Stimulated activated CD8-positive, alpha-beta memory T cell treated with anti-CD3 and anti-CD28 coated beads, Interleukin-4, amount 100 ng/mL, for 4 hours (primary cell): Measurements from ENCODE around the gene NLRX1.
"Not testable (repeated sequence)": the region's sequence is repeated elsewhere in the genome, so short reads cannot be mapped to it uniquely, and the experiment has no call there.

ENCODE experiments used
- DNase-seq, 2 donors: peaks; one replicate each; pipeline ENCODE4 v3.0.0-alpha.2; 2020; ENCODE audit warnings: low read depth in 2 of 2, low spot score in 1 of 2

NLRX1 gene

GRCh38 chr11:119153049-119153818 lies 15.3 kb upstream of the NLRX1 start:
- no peak for DNase-seq

- no peak for DNase-seq
Measured at GRCh38 chr11:119154178-119154577, 14.3 kb upstream of the NLRX1 start.

GRCh38 chr11:119155733-119156492 lies 12.6 kb upstream of the NLRX1 start:
- no peak for DNase-seq

DNA sequence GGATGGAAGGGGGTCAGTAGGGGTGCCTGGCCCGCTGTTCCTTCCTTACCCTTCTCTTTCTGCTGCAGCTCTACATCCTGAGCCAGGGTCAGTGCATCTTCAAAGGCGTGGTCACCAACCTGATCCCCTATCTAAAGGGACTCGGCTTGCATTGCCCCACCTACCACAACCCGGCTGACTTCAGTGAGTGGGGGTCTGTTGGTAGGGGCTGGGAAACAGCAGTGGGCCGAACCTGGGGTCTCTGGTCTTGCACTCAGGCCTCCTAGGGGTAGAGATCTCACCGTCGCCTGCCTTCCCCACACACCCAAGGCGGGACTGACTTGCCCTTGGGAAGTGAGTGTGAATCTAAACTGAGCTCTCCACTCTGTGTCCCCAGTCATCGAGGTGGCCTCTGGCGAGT lies 12.0 kb upstream of the NLRX1 start:
- DNase-seq, result no peak

GRCh38 chr11:119157063-119157462 lies 11.5 kb upstream of the NLRX1 start:
- no peak for DNase-seq

DNA sequence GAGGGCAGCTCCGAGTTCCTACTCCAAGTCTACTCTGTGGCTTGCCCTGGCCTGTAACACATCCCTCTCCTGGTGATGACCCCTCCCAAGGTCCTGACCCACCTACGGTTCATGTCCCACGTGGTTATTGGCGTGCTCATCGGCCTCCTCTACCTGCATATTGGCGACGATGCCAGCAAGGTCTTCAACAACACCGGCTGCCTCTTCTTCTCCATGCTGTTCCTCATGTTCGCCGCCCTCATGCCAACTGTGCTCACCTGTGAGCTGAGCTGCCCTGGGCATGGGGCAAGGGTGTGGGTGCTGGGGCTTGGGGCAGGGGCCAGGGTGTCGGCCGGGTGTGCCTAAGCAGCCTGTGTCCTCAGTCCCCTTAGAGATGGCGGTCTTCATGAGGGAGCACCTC lies 10.1 kb upstream of the NLRX1 start:
- no peak for DNase-seq

DNA sequence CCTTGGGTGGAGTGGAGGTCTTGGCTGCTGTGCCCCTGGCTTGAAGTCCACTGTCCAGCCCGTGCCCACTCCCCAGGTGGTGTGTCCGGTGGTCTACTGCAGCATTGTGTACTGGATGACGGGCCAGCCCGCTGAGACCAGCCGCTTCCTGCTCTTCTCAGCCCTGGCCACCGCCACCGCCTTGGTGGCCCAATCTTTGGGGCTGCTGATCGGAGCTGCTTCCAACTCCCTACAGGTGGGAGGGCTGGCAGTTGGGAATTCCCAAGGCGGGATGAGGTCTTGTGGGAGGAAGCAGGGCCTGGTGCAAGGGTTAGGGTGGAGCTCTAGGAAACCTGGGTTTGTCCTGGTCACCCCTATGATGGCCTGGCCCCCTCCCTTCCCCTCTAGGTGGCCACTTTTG lies 8.4 kb upstream of the NLRX1 start:
- no peak for DNase-seq

DNA sequence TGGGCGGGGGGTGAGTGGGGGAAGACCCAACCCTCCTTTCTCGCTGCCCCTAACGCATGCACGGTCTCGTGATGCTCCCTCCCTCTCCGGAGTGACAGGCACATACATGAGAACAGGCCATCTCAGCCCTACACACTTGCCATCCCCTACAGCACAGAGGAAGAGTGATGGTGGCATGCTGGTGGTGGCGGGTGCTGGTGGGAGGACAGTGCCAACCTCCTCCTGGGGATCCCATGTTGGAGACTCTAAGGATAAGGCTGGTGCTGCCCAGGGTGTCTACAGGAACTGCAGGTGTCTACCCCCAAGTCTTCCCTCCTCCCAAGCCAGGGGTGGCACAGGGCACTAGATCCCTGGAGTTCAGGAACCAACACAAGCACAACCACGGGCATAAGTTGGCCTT lies 6.7 kb upstream of the NLRX1 start:
- DNase-seq, result no peak

GRCh38 chr11:119166368-119167076 lies 2.0 kb upstream of the NLRX1 start:
- no peak for DNase-seq

DNA sequence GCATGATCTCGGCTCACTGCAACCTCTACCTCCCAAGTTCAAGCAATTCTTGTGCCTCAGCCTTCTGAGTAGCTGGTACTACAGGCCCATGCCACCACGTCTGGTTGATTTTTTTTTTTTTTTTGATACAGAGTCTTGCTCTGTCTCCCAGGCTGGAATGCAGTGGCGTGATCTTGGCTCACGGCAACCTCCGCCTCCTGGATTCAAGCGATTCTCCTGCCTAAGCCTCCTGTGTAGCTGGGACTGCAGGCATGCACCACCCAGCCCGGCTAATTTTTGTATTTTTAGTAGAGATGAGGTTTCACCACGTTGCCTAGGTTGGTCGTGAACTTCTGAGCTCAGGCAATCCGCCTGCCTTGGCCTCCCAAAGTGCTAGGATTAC lies 1.5 kb upstream of the NLRX1 start:
- DNase-seq, result not testable (repeated sequence)

DNA sequence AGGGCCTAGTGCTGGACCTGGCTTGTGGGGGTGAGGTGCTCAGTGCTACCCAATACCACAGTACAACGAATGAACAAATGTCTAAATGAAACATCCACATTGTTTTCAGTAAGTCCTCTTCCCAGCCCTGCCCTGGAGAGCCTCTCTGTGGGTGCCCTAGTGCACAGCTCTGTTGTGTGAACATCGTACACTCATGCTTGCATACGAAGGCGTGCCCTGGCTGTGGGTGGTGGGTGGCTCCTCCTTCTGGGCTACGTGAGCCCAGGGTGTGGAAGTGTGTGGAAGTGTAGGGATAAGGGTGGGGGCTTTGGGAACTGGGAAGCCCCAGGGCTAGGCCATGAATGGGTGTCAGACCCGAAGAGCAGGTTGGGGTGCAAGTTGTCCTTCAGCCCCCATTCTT lies 592 bp upstream of the NLRX1 start:
- no peak for DNase-seq

DNA sequence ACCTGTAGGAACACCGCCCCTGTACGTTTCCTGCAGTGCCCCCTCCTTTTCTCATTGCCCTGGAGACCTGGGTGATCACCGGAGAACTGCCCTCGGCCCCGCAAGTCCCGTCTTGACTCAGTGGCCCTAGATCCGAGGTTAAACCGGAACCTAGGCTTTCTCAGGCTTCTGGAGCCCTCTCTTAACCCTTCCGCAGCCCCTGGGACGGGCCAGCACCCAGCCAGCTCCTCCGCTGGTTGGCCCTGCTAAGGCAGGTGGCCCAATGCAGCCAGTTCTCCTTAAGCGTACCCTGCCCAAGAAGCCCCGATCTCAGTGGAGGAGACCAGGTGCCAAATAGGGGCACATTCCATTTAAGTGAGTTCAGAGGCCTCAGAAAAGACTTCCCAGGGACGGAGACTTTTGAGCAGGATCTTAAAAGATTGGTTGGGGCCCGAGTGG lies 776 bp downstream of the NLRX1 start:
- DNase-seq, result no peak

DNA sequence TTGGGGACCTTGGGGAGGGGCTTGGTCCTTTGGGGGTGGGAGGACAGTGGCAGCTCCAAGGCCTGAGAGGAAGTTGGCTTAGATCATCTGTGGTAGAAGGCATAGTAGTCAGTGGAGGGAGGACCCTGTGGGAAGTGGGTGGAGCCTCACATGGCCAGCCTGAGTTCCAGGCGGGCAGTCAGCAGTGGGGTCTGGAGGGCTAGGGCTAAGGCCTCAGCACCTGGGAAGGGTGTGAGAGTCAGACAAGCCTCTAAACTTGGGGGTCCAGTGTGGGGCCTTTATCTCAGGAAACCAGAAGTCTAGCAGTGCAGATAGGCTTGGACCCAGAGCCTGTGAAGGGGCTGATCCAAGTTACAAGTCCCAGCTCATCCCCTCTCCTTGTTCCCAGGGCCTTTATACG lies 4.0 kb downstream of the NLRX1 start:
- no peak for DNase-seq

DNA sequence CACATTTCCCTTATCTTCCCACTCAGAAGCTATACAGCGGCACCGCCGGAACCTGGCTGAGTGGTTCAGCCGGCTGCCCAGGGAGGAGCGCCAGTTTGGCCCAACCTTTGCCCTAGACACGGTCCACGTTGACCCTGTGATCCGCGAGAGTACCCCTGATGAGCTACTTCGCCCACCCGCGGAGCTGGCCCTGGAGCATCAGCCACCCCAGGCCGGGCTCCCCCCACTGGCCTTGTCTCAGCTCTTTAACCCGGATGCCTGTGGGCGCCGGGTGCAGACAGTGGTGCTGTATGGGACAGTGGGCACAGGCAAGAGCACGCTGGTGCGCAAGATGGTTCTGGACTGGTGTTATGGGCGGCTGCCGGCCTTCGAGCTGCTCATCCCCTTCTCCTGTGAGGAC lies 4.9 kb downstream of the NLRX1 start:
- no peak for DNase-seq

DNA sequence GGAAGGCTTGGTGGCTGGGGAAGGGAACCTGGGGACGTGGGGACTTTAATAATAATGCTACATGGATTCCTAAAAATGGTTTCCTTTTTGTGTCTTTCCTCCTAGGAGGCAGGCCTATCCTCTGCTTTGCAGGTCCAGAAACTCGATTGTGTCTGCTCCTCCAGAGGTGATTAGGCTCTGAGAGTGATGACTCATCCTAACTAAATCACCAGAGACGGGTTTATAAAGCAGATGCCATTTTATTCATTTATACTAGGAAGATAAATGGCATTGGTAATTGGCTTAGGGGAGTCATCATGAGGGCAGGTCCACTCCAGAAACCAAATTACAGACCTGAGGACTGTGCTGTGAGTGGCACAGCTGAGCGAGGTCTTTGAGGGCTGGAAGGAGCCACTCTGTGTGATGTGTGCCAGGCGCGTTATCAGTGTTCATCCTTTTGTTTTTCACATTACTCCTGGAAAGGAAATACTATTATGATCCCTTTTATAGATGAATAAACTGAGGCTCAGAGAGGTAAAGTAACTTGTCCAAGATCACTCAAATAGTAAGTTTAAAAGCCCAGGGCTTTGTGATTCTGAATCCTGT lies 7.1 kb downstream of the NLRX1 start:
- no peak for DNase-seq

DNA sequence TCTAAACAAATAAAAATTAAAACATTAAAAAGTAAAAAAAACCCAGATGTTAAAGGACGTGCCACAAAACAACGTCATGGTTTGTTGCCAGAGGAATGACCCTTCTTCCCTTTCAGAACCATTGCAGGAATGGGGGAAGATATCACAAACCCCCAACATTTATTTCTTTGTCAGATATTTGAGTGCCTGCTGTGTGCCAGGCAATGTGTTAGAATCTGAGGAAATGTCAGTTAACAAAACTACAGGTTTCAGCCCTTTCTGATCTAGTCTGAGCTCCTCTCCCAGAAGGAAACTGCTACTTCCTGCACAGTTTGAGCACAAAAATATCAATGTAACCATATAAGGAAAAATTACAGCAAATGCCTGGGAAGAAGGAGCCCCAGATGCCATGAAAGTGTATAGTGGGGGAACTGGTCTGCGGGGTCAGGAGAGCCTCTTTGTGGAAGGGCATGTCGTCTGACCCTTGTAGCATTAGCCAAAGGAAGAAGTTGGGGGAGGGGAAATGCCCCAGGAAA lies 9.7 kb downstream of the NLRX1 start:
- no peak for DNase-seq

DNA sequence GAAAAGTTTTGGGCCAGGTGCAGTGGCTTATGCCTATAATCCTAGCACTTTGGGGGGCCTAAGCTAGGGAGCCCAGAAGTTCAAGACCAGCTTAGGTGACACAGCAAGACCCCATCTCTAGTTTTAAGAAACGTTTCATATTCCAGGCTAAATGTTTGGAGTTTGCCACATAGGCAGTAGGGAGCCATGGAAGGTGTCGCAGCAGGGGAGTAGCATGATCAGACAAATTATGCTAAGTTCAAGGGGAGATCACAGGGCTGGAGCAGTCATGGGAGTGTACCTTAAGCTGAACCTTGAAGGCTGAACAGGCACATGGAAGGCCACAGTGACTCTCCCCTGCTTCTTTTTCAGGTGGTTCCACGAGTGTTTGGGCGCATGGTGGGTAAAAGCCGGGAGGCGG lies 10.8 kb downstream of the NLRX1 start:
- no peak for DNase-seq

- DNase-seq, result no peak
Measured at GRCh38 chr11:119179983-119180382, 11.5 kb downstream of the NLRX1 start.

- no peak for DNase-seq
Measured at GRCh38 chr11:119180729-119181676, 12.5 kb downstream of the NLRX1 start.

DNA sequence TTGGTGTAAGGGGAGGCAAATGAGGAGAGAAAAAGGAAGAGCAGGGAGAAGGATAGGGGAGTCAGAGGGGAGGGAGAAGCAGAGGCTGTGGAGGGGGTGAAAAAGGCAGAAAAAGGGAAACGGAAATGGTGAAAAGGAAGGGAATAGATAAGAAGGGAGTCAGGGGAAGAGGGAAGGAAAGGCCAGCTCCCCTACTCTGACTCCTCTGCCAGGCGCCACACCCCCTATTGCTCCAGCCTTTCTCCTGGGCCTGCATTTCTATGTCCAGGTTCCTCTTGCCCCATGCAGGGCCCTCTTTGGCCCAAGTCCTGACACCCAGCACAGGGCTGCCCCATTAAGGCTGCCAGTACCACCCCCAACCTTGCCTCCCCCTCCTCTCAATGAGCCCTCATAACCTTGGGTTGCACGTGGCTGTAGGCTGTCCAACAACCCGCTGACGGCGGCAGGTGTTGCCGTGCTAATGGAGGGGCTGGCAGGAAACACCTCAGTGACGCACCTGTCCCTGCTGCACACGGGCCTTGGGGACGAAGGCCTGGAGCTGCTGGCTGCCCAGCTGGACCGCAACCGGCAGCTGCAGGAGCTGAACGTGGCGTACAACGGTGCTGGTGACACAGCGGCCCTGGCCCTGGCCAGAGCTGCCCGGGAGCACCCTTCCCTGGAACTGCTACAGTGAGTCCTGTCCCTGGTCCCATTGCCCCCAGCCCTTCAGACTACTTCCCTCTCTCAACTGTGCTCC lies 13.3 kb downstream of the NLRX1 start:
- no peak for DNase-seq
